Mucosa of rectum (tissue), 2 donors: ENCODE results near the gene PKIG.

Source experiments
- H3K27ac ChIP-seq, 2 donors: one replicate each; pipeline ENCODE4 v1.7.0; 2013; ENCODE audit warnings: inconsistent platforms in 2 of 2, low read depth in 2 of 2, low read length in 2 of 2
- H3K27me3 ChIP-seq, 2 donors: one replicate each; pipeline ENCODE4 v1.7.0; 2013; ENCODE audit warnings: low read length in 2 of 2; ENCODE audit not compliant: control insufficient read depth in 2 of 2, insufficient read depth in 2 of 2
- H3K36me3 ChIP-seq, 2 donors: one replicate each; pipeline ENCODE4 v1.7.0; 2013; ENCODE audit warnings: low read length in 2 of 2; ENCODE audit not compliant: control insufficient read depth in 2 of 2, insufficient read depth in 2 of 2
- H3K4me1 ChIP-seq, 2 donors: one replicate each; pipeline ENCODE4 v1.7.0; 2013; ENCODE audit warnings: low read length in 2 of 2, mild to moderate bottlenecking in 1 of 2; ENCODE audit not compliant: control insufficient read depth in 2 of 2, insufficient read depth in 2 of 2
- H3K4me3 ChIP-seq, 2 donors: one replicate each; pipeline ENCODE4 v1.7.0; 2013; ENCODE audit warnings: low read length in 2 of 2
- H3K9ac ChIP-seq, 2 donors: one replicate each; pipeline ENCODE4 v1.7.0; 2013; ENCODE audit warnings: low read length in 2 of 2, low read depth in 1 of 2, mild to moderate bottlenecking in 1 of 2
- H3K9me3 ChIP-seq, 2 donors: one replicate each; pipeline ENCODE4 v1.7.0; 2013; ENCODE audit warnings: low read length in 2 of 2; ENCODE audit not compliant: control insufficient read depth in 2 of 2
- donor health status: healthy.
- donor health status: Normal muscosa, but diverticular disease.

Gene PKIG

GRCh38 chr20:44600758-44601201 lies 18.4 kb downstream of the PKIG start:
- peak overlapping the region; percentile 60 to 72 for H3K27ac ChIP-seq
- H3K9me3 ChIP-seq: no peaks in the 10 kb centered on the region
- peak overlapping the region in 1 of 2 donors; percentile 1 for H3K9ac ChIP-seq
- peaks cover 7 to 18% of the 10 kb centered on the region in 2 donors for H3K4me1 ChIP-seq
- no peak overlapping the region for H3K4me3 ChIP-seq
- peaks cover 0 to 3% of the 10 kb centered on the region in 2 donors for H3K36me3 ChIP-seq
- no peaks in the 10 kb centered on the region for H3K27me3 ChIP-seq

- peak overlapping the region; percentile 60 to 72 for H3K27ac ChIP-seq
- peaks cover 7 to 18% of the 10 kb centered on the region in 2 donors for H3K4me1 ChIP-seq
- peaks cover 0 to 3% of the 10 kb centered on the region in 2 donors for H3K36me3 ChIP-seq
- no peaks in the 10 kb centered on the region for H3K9me3 ChIP-seq
- H3K9ac ChIP-seq: no peak overlapping the region
- no peaks in the 10 kb centered on the region for H3K27me3 ChIP-seq
- H3K4me3 ChIP-seq: no peak overlapping the region
Observed at GRCh38 chr20:44601236-44601671, 18.9 kb downstream of the PKIG start.

- peak overlapping the region; percentile 60 to 72 for H3K27ac ChIP-seq
Observed at GRCh38 chr20:44601801-44602204, 19.4 kb downstream of the PKIG start.

GRCh38 chr20:44603327-44603726 lies 20.9 kb downstream of the PKIG start:
- no peak overlapping the region for H3K9ac ChIP-seq
- no peaks in the 10 kb centered on the region for H3K27me3 ChIP-seq
- H3K27ac ChIP-seq: no peak overlapping the region
- H3K9me3 ChIP-seq: no peaks in the 10 kb centered on the region
- H3K4me1 ChIP-seq: peaks cover 7 to 14% of the 10 kb centered on the region in 2 donors
- peaks cover 0 to 3% of the 10 kb centered on the region in 2 donors for H3K36me3 ChIP-seq
- H3K4me3 ChIP-seq: no peak overlapping the region

More at GRCh38 chr20:44601801-44602204, 19.4 kb downstream of the PKIG start:
- no peaks in the 10 kb centered on the region for H3K27me3 ChIP-seq
- no peaks in the 10 kb centered on the region for H3K9me3 ChIP-seq
- H3K36me3 ChIP-seq: peaks cover 0 to 3% of the 10 kb centered on the region in 2 donors
- no peak overlapping the region for H3K4me3 ChIP-seq
- peaks cover 7 to 18% of the 10 kb centered on the region in 2 donors for H3K4me1 ChIP-seq
- H3K9ac ChIP-seq: no peak overlapping the region

GRCh38 chr20:44606725-44607441 lies 24.5 kb downstream of the PKIG start:
- Histone ChIP-seq H3K9ac (no peak overlapping the region), H3K27ac (no peak overlapping the region), H3K36me3 (peaks cover 0 to 3% of the 10 kb centered on the region in 2 donors), H3K4me3 (no peak overlapping the region), H3K9me3 (no peaks in the 10 kb centered on the region), H3K27me3 (no peaks in the 10 kb centered on the region), H3K4me1 (peaks cover 9 to 16% of the 10 kb centered on the region in 2 donors)

GRCh38 chr20:44609006-44609515 lies 26.7 kb downstream of the PKIG start:
- Histone ChIP-seq H3K4me1 (peaks cover 9 to 15% of the 10 kb centered on the region in 2 donors), H3K4me3 (peak overlapping the region in 1 of 2 donors; percentile 37)

GRCh38 chr20:44609516-44610312 lies 27.3 kb downstream of the PKIG start:
- Histone ChIP-seq H3K27me3 (no peaks in the 10 kb centered on the region), H3K4me3 (peak overlapping the region; percentile 37 to 61), H3K9ac (peak overlapping the region; percentile 65 to 75), H3K36me3 (peaks cover 10 to 14% of the 10 kb centered on the region in 2 donors), H3K4me1 (peaks cover 9 to 15% of the 10 kb centered on the region in 2 donors), H3K9me3 (no peaks in the 10 kb centered on the region), H3K27ac (peak overlapping the region; percentile 60 to 78)

More at GRCh38 chr20:44609006-44609515, 26.7 kb downstream of the PKIG start:
- Histone ChIP-seq H3K9ac (peak overlapping the region in 1 of 2 donors; percentile 65), H3K36me3 (peaks cover 5 to 8% of the 10 kb centered on the region in 2 donors), H3K9me3 (no peaks in the 10 kb centered on the region), H3K27me3 (no peaks in the 10 kb centered on the region), H3K27ac (peak overlapping the region; percentile 11 to 78)

- peaks cover 13 to 15% of the 10 kb centered on the region in 2 donors for H3K4me1 ChIP-seq
- peak overlapping the region in 1 of 2 donors; percentile 78 for H3K27ac ChIP-seq
- peaks cover 16 to 19% of the 10 kb centered on the region in 2 donors for H3K36me3 ChIP-seq
- H3K9ac ChIP-seq: peak overlapping the region in 1 of 2 donors; percentile 75
- no peaks in the 10 kb centered on the region for H3K9me3 ChIP-seq
- no peaks in the 10 kb centered on the region for H3K27me3 ChIP-seq
- H3K4me3 ChIP-seq: no peak overlapping the region
Observed at GRCh38 chr20:44610313-44610962, 28.1 kb downstream of the PKIG start.

- H3K27me3 ChIP-seq: no peaks in the 10 kb centered on the region
- no peak overlapping the region for H3K4me3 ChIP-seq
- H3K27ac ChIP-seq: no peak overlapping the region
- peaks cover 22 to 25% of the 10 kb centered on the region in 2 donors for H3K4me1 ChIP-seq
- no peak overlapping the region for H3K9ac ChIP-seq
- H3K9me3 ChIP-seq: no peaks in the 10 kb centered on the region
- H3K36me3 ChIP-seq: peaks cover 22 to 38% of the 10 kb centered on the region in 2 donors
Observed at GRCh38 chr20:44613575-44613974, 31.2 kb downstream of the PKIG start.
